Measurements from ENCODE around the gene AP3B2.

AP3B2 gene

GRCh38 chr15:82621970-82622369 lies 87.7 kb downstream of the AP3B2 start:
- no peaks in the 10 kb centered on the region for H3K36me3 ChIP-seq (ENCODE audit: control insufficient read depth in 5 of 5, insufficient read depth in 5 of 5, low read length in 5 of 5)
- H3K27me3 ChIP-seq (ENCODE audit: control insufficient read depth in 5 of 5, insufficient read depth in 4 of 5, low read length in 5 of 5) = no peaks in the 10 kb centered on the region
- no peaks in the 10 kb centered on the region for H3K4me1 ChIP-seq (ENCODE audit: control insufficient read depth in 5 of 5, insufficient read depth in 5 of 5, low read length in 5 of 5)
- H3K9ac ChIP-seq (ENCODE audit: low read length in 5 of 5) = no peak overlapping the region
- no peak overlapping the region for H3K4me3 ChIP-seq (ENCODE audit: low read depth in 1 of 5, low read length in 5 of 5)
- H3K9me3 ChIP-seq (ENCODE audit: control insufficient read depth in 5 of 5, low read length in 5 of 5) = no peaks in the 10 kb centered on the region
- no peak overlapping the region for H3K27ac ChIP-seq (ENCODE audit: low read depth, low read length)

GRCh38 chr15:82613747-82614146 lies 95.9 kb downstream of the AP3B2 start:
- H3K4me1 ChIP-seq (ENCODE audit: control insufficient read depth in 5 of 5, insufficient read depth in 5 of 5, low read length in 5 of 5) = peaks cover 0 to 12% (median 4%) of the 10 kb centered on the region in 5 donors

GRCh38 chr15:82611348-82611747 lies 98.3 kb downstream of the AP3B2 start:
- no peaks in the 10 kb centered on the region for H3K27me3 ChIP-seq (ENCODE audit: control insufficient read depth in 5 of 5, insufficient read depth in 4 of 5, low read length in 5 of 5)
- no peak overlapping the region for H3K4me3 ChIP-seq (ENCODE audit: low read depth in 1 of 5, low read length in 5 of 5)

More at GRCh38 chr15:82613747-82614146, 95.9 kb downstream of the AP3B2 start:
- Histone ChIP-seq H3K27ac (ENCODE audit: low read depth, low read length) (no peak overlapping the region), H3K9me3 (ENCODE audit: control insufficient read depth in 5 of 5, low read length in 5 of 5) (no peaks in the 10 kb centered on the region), H3K9ac (ENCODE audit: low read length in 5 of 5) (no peak overlapping the region), H3K36me3 (ENCODE audit: control insufficient read depth in 5 of 5, insufficient read depth in 5 of 5, low read length in 5 of 5) (no peaks in the 10 kb centered on the region), H3K4me3 (ENCODE audit: low read depth in 1 of 5, low read length in 5 of 5) (no peak overlapping the region), H3K27me3 (ENCODE audit: control insufficient read depth in 5 of 5, insufficient read depth in 4 of 5, low read length in 5 of 5) (no peaks in the 10 kb centered on the region)

More at GRCh38 chr15:82611348-82611747, 98.3 kb downstream of the AP3B2 start:
- Histone ChIP-seq H3K9me3 (ENCODE audit: control insufficient read depth in 5 of 5, low read length in 5 of 5) (no peaks in the 10 kb centered on the region), H3K4me1 (ENCODE audit: control insufficient read depth in 5 of 5, insufficient read depth in 5 of 5, low read length in 5 of 5) (peaks cover 0 to 12% (median 4%) of the 10 kb centered on the region in 5 donors), H3K36me3 (ENCODE audit: control insufficient read depth in 5 of 5, insufficient read depth in 5 of 5, low read length in 5 of 5) (no peaks in the 10 kb centered on the region), H3K9ac (ENCODE audit: low read length in 5 of 5) (no peak overlapping the region), H3K27ac (ENCODE audit: low read depth, low read length) (no peak overlapping the region)
